ENCODE results near the gene CLIC4.
"Not testable (repeated sequence)": the region's sequence is repeated elsewhere in the genome, so short reads cannot be mapped to it uniquely, and the experiment has no call there.

CLIC4 gene

DNA sequence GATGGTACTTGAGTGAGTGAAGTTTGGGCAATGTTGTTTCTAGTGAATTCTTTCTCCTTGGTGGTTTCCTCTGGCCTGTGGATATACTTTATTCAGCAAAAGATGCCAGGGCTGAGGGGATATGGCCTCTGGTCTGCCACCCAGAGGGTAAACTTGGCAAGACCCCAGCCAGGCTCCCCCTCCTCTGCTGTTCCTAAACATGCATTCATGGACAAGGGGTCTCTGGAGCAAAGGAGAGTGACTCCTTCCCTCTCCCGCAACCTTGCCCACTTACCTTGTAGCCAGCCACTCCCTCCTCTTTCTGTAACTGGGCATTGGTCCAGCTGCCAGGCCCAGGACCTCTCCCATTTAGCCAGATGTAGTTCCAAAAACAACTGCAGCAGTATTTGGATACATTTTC lies 141.0 kb downstream of the CLIC4 start:
- Histone ChIP-seq H3K36me3 (ENCODE audit: control insufficient read depth, insufficient read depth, low read length) (no peaks in the 10 kb centered on the region), H3K4me3 (ENCODE audit: low read depth, low read length) (no peak overlapping the region), H3K4me1 (ENCODE audit: control insufficient read depth, insufficient read depth, low read length) (no peaks in the 10 kb centered on the region), H3K9ac (ENCODE audit: low read depth, low read length) (no peak overlapping the region), H3K27me3 (ENCODE audit: control insufficient read depth, insufficient read depth, low read length) (no peaks in the 10 kb centered on the region), H3K9me3 (ENCODE audit: control insufficient read depth, insufficient read depth, low read length) (no peaks in the 10 kb centered on the region)

DNA sequence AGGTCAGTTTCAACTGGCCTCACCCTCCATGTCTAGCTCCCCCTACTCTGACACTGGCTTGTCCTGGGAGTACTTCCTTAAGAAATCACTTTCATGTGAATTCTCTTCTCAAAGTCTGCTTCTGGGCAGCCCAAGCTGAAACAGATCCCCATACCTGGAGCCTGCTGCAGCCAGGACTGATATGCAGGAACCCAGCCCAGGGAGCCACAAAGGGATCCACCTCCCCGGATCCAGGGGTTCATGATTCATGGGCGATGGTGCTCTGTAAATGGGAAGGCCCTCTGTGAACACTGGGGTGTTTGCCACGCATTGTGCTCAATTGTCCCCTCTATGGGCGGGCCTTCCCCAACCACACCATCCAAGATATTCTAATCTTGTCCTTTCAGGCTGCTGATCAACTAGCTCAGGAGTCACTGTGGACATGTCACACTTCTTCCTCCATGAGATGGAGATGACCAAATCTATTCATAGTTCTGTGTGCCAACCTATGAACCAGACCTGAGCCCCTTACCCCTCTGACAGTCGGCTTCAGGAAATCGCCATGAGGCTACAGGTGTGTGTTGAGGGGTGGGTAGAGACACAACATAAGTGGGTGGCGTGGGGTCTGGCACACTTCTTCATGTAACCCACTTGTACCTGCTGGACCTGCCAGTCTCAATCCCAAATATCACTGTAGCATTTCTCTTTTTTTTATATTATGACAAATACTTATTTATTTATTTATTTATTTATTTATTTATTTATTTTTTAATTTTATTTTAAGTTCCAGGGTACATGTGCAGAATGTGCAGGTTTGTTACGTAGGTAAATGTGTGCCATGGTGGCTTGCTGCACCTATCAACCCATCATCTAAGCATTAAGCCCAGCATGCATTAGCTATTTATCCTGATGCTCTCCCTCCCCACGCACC lies 143.1 kb downstream of the CLIC4 start:
- Histone ChIP-seq H3K36me3 (ENCODE audit: control insufficient read depth, insufficient read depth, low read length) (no peaks in the 10 kb centered on the region), H3K9ac (ENCODE audit: low read depth, low read length) (no peak overlapping the region), H3K4me1 (ENCODE audit: control insufficient read depth, insufficient read depth, low read length) (no peaks in the 10 kb centered on the region), H3K9me3 (ENCODE audit: control insufficient read depth, insufficient read depth, low read length) (peaks cover 8% of the 10 kb centered on the region), H3K27me3 (ENCODE audit: control insufficient read depth, insufficient read depth, low read length) (no peaks in the 10 kb centered on the region), H3K4me3 (ENCODE audit: low read depth, low read length) (no peak overlapping the region)

DNA sequence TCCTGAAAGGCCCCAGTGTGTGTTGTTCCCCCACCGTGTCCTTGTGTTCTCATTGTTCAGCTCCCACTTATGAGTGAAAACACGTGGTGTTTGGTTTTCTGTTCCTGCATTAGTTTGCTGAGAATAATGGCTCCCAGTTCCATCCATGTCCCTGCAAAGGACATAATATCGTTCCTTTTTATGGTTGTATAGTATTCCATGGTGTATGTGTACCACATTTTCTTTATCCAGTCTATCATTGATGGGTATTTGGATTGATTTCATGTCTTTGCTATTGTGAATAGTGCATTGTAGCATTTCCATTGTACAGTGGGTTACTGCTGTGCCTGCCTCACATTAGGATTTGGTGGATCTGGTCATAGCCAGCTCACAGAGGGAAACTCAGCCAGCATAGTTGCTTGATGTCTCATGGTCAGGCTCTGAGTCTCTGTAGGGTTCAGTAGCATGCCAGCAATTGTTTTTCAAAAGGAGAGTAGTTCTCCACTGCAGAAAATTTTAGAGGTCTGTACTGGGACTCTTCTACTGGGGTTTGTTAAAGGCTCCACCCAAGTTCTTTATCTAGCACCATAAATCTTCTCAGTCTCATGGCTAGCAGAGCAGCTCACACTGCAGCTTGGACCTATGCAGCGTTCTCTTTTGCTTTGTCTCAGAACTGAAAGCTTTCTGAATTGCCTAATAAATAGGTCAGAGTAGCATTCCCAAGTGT lies 143.9 kb downstream of the CLIC4 start:
- H3K9me3 ChIP-seq (ENCODE audit: control insufficient read depth, insufficient read depth, low read length), result peaks cover 8% of the 10 kb centered on the region
- no peaks in the 10 kb centered on the region for H3K4me1 ChIP-seq (ENCODE audit: control insufficient read depth, insufficient read depth, low read length)
- H3K4me3 ChIP-seq (ENCODE audit: low read depth, low read length), result no peak overlapping the region

DNA sequence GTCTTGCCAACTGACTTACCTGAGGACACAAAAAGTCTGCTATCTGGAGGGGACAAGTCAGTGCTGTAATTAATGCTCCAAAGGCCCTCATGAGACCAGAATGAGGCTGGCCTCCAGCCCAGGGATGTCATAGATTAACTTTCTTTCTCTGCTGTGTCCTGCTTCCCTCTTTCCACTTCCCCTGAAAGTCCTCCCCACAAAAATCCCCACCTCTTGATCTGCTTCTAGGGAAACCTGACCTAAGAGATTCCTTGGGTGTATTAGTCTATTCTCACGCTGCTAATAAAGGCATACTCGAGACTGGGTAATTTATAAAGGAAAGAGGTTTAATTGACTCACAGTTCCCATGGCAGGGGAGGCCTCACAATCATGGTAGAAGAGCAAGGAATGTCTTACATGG lies 145.6 kb downstream of the CLIC4 start:
- no peaks in the 10 kb centered on the region for H3K4me1 ChIP-seq (ENCODE audit: control insufficient read depth, insufficient read depth, low read length)
- H3K36me3 ChIP-seq (ENCODE audit: control insufficient read depth, insufficient read depth, low read length), result no peaks in the 10 kb centered on the region
- H3K9ac ChIP-seq (ENCODE audit: low read depth, low read length), result no peak overlapping the region
- H3K27me3 ChIP-seq (ENCODE audit: control insufficient read depth, insufficient read depth, low read length), result no peaks in the 10 kb centered on the region
- peaks cover 8% of the 10 kb centered on the region for H3K9me3 ChIP-seq (ENCODE audit: control insufficient read depth, insufficient read depth, low read length)
- H3K4me3 ChIP-seq (ENCODE audit: low read depth, low read length), result no peak overlapping the region

More for the DNA sequence above, 143.9 kb downstream of the CLIC4 start:
- H3K36me3 ChIP-seq (ENCODE audit: control insufficient read depth, insufficient read depth, low read length), result no peaks in the 10 kb centered on the region
- no peak overlapping the region for H3K9ac ChIP-seq (ENCODE audit: low read depth, low read length)
- no peaks in the 10 kb centered on the region for H3K27me3 ChIP-seq (ENCODE audit: control insufficient read depth, insufficient read depth, low read length)

DNA sequence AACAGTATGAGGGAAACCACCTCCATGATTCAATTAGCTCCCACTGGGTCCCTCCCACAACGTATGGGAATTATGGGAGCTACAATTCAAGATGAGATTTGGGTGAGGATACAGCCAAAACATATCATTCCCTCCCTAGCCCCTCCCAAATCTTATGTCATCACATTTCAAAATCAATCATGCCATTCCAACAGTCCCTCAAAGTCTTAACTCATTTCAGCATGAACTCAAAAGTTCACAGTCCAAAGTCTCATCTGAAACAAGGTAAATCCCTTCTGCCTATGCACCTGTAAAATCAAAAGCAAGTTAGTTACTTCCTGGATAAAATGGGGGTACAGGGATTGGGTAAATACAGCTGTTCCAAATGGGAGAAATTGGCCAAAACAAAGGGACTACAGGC lies 146.1 kb downstream of the CLIC4 start:
- H3K4me3 ChIP-seq (ENCODE audit: low read depth, low read length); H3K36me3 ChIP-seq (ENCODE audit: control insufficient read depth, insufficient read depth, low read length); H3K27me3 ChIP-seq (ENCODE audit: control insufficient read depth, insufficient read depth, low read length); H3K9me3 ChIP-seq (ENCODE audit: control insufficient read depth, insufficient read depth, low read length); H3K4me1 ChIP-seq (ENCODE audit: control insufficient read depth, insufficient read depth, low read length); H3K9ac ChIP-seq (ENCODE audit: low read depth, low read length): not testable (repeated sequence)

DNA sequence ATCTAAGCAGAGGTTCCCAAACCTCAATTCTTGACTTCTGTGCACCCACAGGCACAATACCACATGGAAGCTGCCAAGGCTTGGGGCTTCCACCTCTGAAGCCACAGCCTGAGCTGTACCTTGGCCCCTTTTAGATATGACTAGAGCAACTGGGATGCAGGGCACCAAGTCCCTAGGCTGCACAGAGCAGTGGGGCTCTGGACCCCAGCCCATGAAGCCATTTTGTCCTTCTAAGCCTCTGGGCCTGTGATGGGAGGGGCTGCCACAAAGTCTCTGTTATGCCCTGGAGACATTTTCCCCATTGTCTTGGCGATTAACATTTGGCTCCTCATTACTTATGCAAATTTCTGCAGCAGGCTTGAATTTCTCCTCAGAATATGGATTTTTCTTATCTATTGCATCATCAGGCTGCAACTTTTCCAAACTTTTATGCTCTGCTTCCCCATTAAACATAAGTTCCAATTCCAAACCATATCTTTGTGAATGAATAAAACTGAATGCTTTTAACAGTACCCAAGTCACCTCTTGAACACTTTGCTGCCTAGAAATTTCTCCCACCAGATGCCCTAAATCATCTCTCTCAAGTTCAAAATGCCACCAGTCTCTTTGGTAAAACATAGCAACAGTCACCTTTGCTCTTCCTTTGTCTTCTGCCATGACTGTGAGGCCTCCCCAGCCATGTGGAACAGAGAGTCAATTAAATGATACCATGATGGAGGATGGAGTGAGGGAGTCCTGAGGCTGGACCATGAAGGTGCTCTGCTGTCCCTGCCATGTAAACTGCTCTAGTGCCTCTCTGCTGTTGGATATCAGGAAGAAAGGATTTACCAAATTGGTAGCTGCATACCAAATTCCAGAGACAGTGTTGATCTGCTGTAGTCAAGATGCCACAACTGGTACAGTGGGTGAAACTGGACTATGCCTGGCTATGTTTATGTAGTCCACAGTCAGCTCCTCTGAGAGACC lies 147.2 kb downstream of the CLIC4 start:
- Histone ChIP-seq H3K4me1 (ENCODE audit: control insufficient read depth, insufficient read depth, low read length) (no peaks in the 10 kb centered on the region), H3K36me3 (ENCODE audit: control insufficient read depth, insufficient read depth, low read length) (no peaks in the 10 kb centered on the region), H3K27me3 (ENCODE audit: control insufficient read depth, insufficient read depth, low read length) (no peaks in the 10 kb centered on the region), H3K9ac (ENCODE audit: low read depth, low read length) (no peak overlapping the region), H3K4me3 (ENCODE audit: low read depth, low read length) (no peak overlapping the region), H3K9me3 (ENCODE audit: control insufficient read depth, insufficient read depth, low read length) (peaks cover 8% of the 10 kb centered on the region)

DNA sequence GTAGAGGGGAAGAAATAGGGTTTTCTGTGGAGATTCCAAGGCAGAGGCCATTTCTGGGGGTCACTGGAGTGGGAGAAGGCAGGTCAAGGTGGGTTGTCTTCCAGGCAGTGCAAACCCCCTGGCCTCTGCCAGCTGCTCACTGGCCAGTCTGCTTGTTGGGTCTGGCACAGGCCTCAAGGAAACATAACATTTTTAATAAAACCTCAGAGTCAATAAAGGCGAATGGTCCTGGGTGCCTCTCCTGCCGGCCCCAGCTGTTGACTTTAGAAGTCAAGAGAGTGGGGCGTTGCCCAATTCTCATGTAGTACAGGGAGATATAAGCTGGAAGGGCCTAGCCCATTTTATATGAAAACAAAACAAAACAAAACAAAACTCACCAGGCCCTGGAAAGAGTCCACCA lies 148.2 kb downstream of the CLIC4 start:
- Histone ChIP-seq H3K4me3 (ENCODE audit: low read depth, low read length) (no peak overlapping the region), H3K27me3 (ENCODE audit: control insufficient read depth, insufficient read depth, low read length) (no peaks in the 10 kb centered on the region), H3K9ac (ENCODE audit: low read depth, low read length) (no peak overlapping the region)

More for the DNA sequence above, 148.2 kb downstream of the CLIC4 start:
- H3K4me1 ChIP-seq (ENCODE audit: control insufficient read depth, insufficient read depth, low read length), result no peaks in the 10 kb centered on the region
- H3K9me3 ChIP-seq (ENCODE audit: control insufficient read depth, insufficient read depth, low read length), result peaks cover 8% of the 10 kb centered on the region
- H3K36me3 ChIP-seq (ENCODE audit: control insufficient read depth, insufficient read depth, low read length), result no peaks in the 10 kb centered on the region
